ENCODE measurements around the gene TMEM213.

DNA sequence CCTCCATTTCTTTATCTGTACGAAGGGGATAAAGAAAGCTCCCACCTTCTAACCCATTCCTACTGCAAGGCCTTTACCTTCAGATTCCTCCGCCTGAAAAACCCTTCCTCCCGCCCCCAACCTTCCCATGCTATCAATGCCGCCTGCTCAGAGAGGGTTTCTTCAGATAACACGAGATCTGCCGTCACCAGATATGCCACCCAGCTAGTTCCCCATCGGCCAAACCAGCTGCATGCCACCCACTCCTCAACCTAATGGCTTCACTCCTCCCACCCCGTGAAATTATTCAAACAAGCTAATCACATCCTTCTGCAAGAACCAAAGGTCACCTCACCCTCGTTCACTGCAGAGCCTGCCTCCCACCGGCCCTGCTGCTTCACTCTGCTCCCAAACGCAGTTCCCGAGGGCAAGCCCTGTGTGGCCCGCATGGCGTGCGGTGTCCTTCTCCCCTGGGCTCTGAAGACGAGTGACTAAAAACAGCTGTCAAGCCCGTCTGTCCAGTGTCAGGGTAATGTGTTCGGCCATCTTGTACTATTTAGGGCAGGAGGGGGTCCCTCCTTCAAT is 46.8 kb upstream of the TMEM213 start:
- no peak for TF ChIP-seq GATA3 (IDR thresholded peaks at IDR 0.05; ENCODE audit: low read depth, low read length)
- no peak for TF ChIP-seq GATA2 (IDR thresholded peaks at IDR 0.05; ENCODE audit: low read depth, low read length)

Data from SH-SY5Y (cell line).